Transverse colon (tissue), 4 donors: ENCODE results near the gene NOLC1. TPM values are rescaled to one million over a fixed set of nuclear protein-coding genes. Genes with fewer than 3 reads are reported as not detected.

ENCODE experiments used
- DNase-seq: peaks from one replicate; pipeline ENCODE4 v3.0.0-alpha.2; 2019
- H3K27ac ChIP-seq, 4 donors: fragments of 200-600 bp; sonication (generic); 2 replicates each; pipeline ENCODE4 v1.5.1; 2016 to 2018; ENCODE audit warnings: inconsistent platforms in 4 of 4
- H3K27me3 ChIP-seq: fragments of 200-600 bp; sonication (generic); 2 replicates; pipeline ENCODE4 v1.5.1; 2017; ENCODE audit warnings: inconsistent platforms
- H3K36me3 ChIP-seq, 4 donors: fragments of 200-600 bp; sonication (generic); 2 replicates each; pipeline ENCODE4 v1.5.1; 2017 to 2019; ENCODE audit warnings: inconsistent platforms in 4 of 4
- H3K4me1 ChIP-seq, 4 donors: fragments of 200-600 bp; sonication (generic); 2 replicates each; pipeline ENCODE4 v1.5.1; 2017 to 2020; ENCODE audit warnings: inconsistent platforms in 4 of 4
- H3K4me3 ChIP-seq, 4 donors: fragments of 200-600 bp; sonication (generic); 1 replicate in 1 of 4; 2 replicates in 3 of 4; pipeline versions ENCODE4 v1.5.1 to v1.6.1; 2017 to 2019; ENCODE audit warnings: inconsistent platforms in 4 of 4
- H3K9me3 ChIP-seq, 2 donors: fragments of 200-600 bp; sonication (generic); 2 replicates each; pipeline ENCODE4 v1.5.1; 2017 to 2019; ENCODE audit warnings: inconsistent platforms in 2 of 2
- CTCF ChIP-seq, 5 experiments: fragments of 200-600 bp in 3 of 5; fragments of 450-650 bp in 2 of 5; sonication (generic) in 3 of 5; IDR thresholded peaks; 1 replicate in 2 of 5; 2 replicates in 3 of 5; pipeline ENCODE4 v1.5.1; 2016 to 2017; ENCODE audit warnings: antibody characterized with exemption in 5 of 5, inconsistent platforms in 3 of 5, mild to moderate bottlenecking in 2 of 5, moderate library complexity in 1 of 5
- EP300 ChIP-seq: sonication (generic); formaldehyde crosslinking; IDR thresholded peaks from one replicate; pipeline ENCODE4 v1.6.1; 2017; ENCODE audit warnings: antibody characterized with exemption, low read depth
- POLR2A ChIP-seq: fragments of 450-650 bp; IDR thresholded peaks from one replicate; pipeline ENCODE4 v1.6.1; 2016; ENCODE audit warnings: antibody characterized with exemption, mild to moderate bottlenecking, moderate library complexity
- POLR2AphosphoS5 ChIP-seq, 3 donors: sonication (generic); formaldehyde crosslinking; IDR thresholded peaks; one replicate each; pipeline ENCODE4 v1.6.1; 2016; ENCODE audit warnings: antibody characterized with exemption in 3 of 3
- WGBS, 2 donors: methylation state at CpG; one replicate each; pipeline ENCODE4 v1.1.5; 2018; ENCODE audit warnings: low coverage in 1 of 2; 5-methylcytosine and 5-hydroxymethylcytosine counted together
- in situ Hi-C, 4 donors: fragments of 200-750 bp; cut with MboI; loops; one replicate each; pipeline versions ENCODE4 v1.15.0 to v1.15.1; 2017; ENCODE audit warnings: low sequenced_read_pairs in 3 of 4, low pct_ligation_motif_present in 1 of 4, low pct_unique_long_range_greater_than_20kb in 1 of 4
- intact Hi-C: fragments of 100-400 bp; cut with DNase I; formaldehyde crosslinking; loops from one replicate; pipeline ENCODE4 v1.15.1; 2023; ENCODE audit warnings: low total_unique reads
- total RNA-seq, 4 donors: library from RNA; depleted of rRNA; stranded (reverse); fragments of >200 nt; gene quantifications; one replicate each; pipeline ENCODE4 v1.1.0, GENCODE V29; 2016

NOLC1 gene
- total RNA-seq, 4 donors from 2014 or later, result 19.1 to 119 (median 35.6) TPM

- TF ChIP-seq EP300 (no peak), POLR2A (no peak), CTCF (IDR thresholded peaks at IDR 0.05) (no peak), POLR2AphosphoS5 (IDR thresholded peaks at IDR 0.05) (no peak)
- Histone ChIP-seq H3K27ac (peak overlapping the region; percentile 89 to 97 (median 90)), H3K36me3 (peaks cover 2 to 21% (median 11%) of the 10 kb centered on the region in 4 donors), H3K27me3 (no peaks in the 10 kb centered on the region), H3K9me3 (no peaks in the 10 kb centered on the region), H3K4me1 (peaks cover 9 to 21% (median 14%) of the 10 kb centered on the region in 4 donors), H3K4me3 (peak overlapping the region; percentile 61 to 87 (median 84))
- WGBS, 2 donors, result 0 to 1% methylated on average over 3 to 19 of the region's 19 CpGs
- in situ Hi-C loops, result no loop called here
- peak; percentile 33 for DNase-seq
- intact Hi-C loops, result no loop called here
Measured at GRCh38 chr10:102152545-102152890, 329 bp downstream of the NOLC1 start.

- in situ Hi-C loops (no loop called here), intact Hi-C loops (no loop called here)
- Histone ChIP-seq H3K27ac (peak overlapping the region; percentile 89 to 97 (median 90)), H3K4me3 (peak overlapping the region in 3 of 4 donors; percentile 61 to 87 (median 82)), H3K9me3 (no peaks in the 10 kb centered on the region), H3K36me3 (peaks cover 2 to 28% (median 13%) of the 10 kb centered on the region in 4 donors), H3K27me3 (no peaks in the 10 kb centered on the region), H3K4me1 (peaks cover 9 to 21% (median 14%) of the 10 kb centered on the region in 4 donors)
- TF ChIP-seq EP300, result no peak
- TF ChIP-seq CTCF (IDR thresholded peaks at IDR 0.05), result no peak
- TF ChIP-seq POLR2AphosphoS5 (IDR thresholded peaks at IDR 0.05), result no peak
- no peak for TF ChIP-seq POLR2A
- WGBS, 2 donors, result 25 to 40% methylated on average over 2 to 5 of the region's 5 CpGs
- DNase-seq, result no peak
Measured at GRCh38 chr10:102153093-102153620, 968 bp downstream of the NOLC1 start.

GRCh38 chr10:102154466-102155116 is 2.4 kb downstream of the NOLC1 start:
- intact Hi-C loops, result no loop called here
- no peaks in the 10 kb centered on the region for H3K27me3 ChIP-seq
- no peaks in the 10 kb centered on the region for H3K9me3 ChIP-seq
- H3K36me3 ChIP-seq, result peaks cover 2 to 32% (median 15%) of the 10 kb centered on the region in 4 donors
- peaks cover 9 to 21% (median 14%) of the 10 kb centered on the region in 4 donors for H3K4me1 ChIP-seq
- H3K27ac ChIP-seq, result no peak overlapping the region
- no peak for TF ChIP-seq EP300
- no peak for TF ChIP-seq POLR2A
- no peak for DNase-seq
- in situ Hi-C loops, result no loop called here
- 87 to 92% methylated on average over 4 to 11 of the region's 11 CpGs for WGBS, 2 donors
- H3K4me3 ChIP-seq, result no peak overlapping the region

- H3K36me3 ChIP-seq, result peaks cover 0 to 53% (median 34%) of the 10 kb centered on the region in 4 donors
- intact Hi-C loops, result no loop called here
- WGBS, 2 donors, result 66% methylated on average over 3 of the region's 3 CpGs; no CpG with 5 or more reads in 1 of the 2 donors
- H3K4me1 ChIP-seq, result peaks cover 9 to 17% (median 12%) of the 10 kb centered on the region in 4 donors
- H3K27ac ChIP-seq, result no peak overlapping the region
- TF ChIP-seq CTCF (IDR thresholded peaks at IDR 0.05) (no peak), POLR2AphosphoS5 (IDR thresholded peaks at IDR 0.05) (no peak), POLR2A (no peak), EP300 (no peak)
- no peak for DNase-seq
- no peaks in the 10 kb centered on the region for H3K9me3 ChIP-seq
- in situ Hi-C loops, result no loop called here
- H3K27me3 ChIP-seq, result no peaks in the 10 kb centered on the region
- no peak overlapping the region for H3K4me3 ChIP-seq
Measured at GRCh38 chr10:102157224-102157623, 5.0 kb downstream of the NOLC1 start.
